HEK293 (cell line): ENCODE data around the gene GALNT10.

Source experiments
- BCL11A ChIP-seq: fragments of 450-650 bp; formaldehyde crosslinking; IDR thresholded peaks from 2 replicates; pipeline ENCODE4 v1.5.1; 2016; ENCODE audit warnings: low read depth, missing biosample characterization, missing genetic modification characterization
- CTCF ChIP-seq: fragments of 450-650 bp; formaldehyde crosslinking; IDR thresholded peaks from 2 replicates; pipeline ENCODE4 v1.5.1; 2016; ENCODE audit warnings: missing biosample characterization, missing genetic modification characterization
- GLIS1 ChIP-seq: fragments of 450-650 bp; formaldehyde crosslinking; IDR thresholded peaks from 2 replicates; pipeline ENCODE4 v1.5.1; 2016; ENCODE audit warnings: missing biosample characterization, missing genetic modification characterization
- KLF16 ChIP-seq: fragments of 450-650 bp; formaldehyde crosslinking; IDR thresholded peaks from 2 replicates; pipeline ENCODE4 v1.5.1; 2017; ENCODE audit warnings: missing biosample characterization, missing genetic modification characterization
- PBX3 ChIP-seq: sonication (generic); formaldehyde crosslinking; IDR thresholded peaks from 2 replicates; pipeline ENCODE4 v1.8.1; 2022; ENCODE audit warnings: mild to moderate bottlenecking, moderate library complexity, missing genetic modification reagents
- PRDM10 ChIP-seq: fragments of 450-650 bp; formaldehyde crosslinking; IDR thresholded peaks from 2 replicates; pipeline ENCODE4 v1.5.1; 2016; ENCODE audit warnings: missing biosample characterization, missing genetic modification characterization
- TCF7L2 ChIP-seq: IDR thresholded peaks from 2 replicates; pipeline ENCODE4 v1.6.1; 2011; ENCODE audit warnings: low read depth, mild to moderate bottlenecking, inconsistent platforms, low read length, moderate library complexity, borderline replicate concordance
- ZNF2 ChIP-seq: fragments of 450-650 bp; formaldehyde crosslinking; IDR thresholded peaks from 2 replicates; pipeline ENCODE4 v1.5.1; 2016; ENCODE audit warnings: missing biosample characterization, missing genetic modification characterization
- ZNF324 ChIP-seq: fragments of 450-650 bp; formaldehyde crosslinking; IDR thresholded peaks from 2 replicates; pipeline ENCODE4 v1.5.1; 2016; ENCODE audit warnings: missing biosample characterization, missing genetic modification characterization
- ZNF362 ChIP-seq: fragments of 450-650 bp; formaldehyde crosslinking; IDR thresholded peaks from 2 replicates; pipeline ENCODE4 v1.5.1; 2016; ENCODE audit warnings: missing biosample characterization, missing genetic modification characterization
- ZNF639 ChIP-seq: fragments of 450-650 bp; formaldehyde crosslinking; IDR thresholded peaks from 2 replicates; pipeline ENCODE4 v1.5.1; 2016; ENCODE audit warnings: missing biosample characterization, missing genetic modification characterization
- ZNF692 ChIP-seq: fragments of 450-650 bp; formaldehyde crosslinking; IDR thresholded peaks from 2 replicates; pipeline ENCODE4 v1.5.1; 2016; ENCODE audit warnings: missing biosample characterization, missing genetic modification characterization
- ZNF830 ChIP-seq: fragments of 450-650 bp; IDR thresholded peaks from 2 replicates; pipeline ENCODE4 v1.5.0; 2018; ENCODE audit warnings: missing biosample characterization, missing genetic modification characterization, low read depth, mild to moderate bottlenecking, moderate library complexity

GRCh38 chr5:154388842-154389241, 198.3 kb downstream of the GALNT10 start:
- TF ChIP-seq ZNF639 (tag by site-specific recombination), result no peak
- no peak for TF ChIP-seq ZNF830 (tag by site-specific recombination)
- TF ChIP-seq ZNF2, result no peak
- TF ChIP-seq KLF16 (tag by site-specific recombination), result no peak
- TF ChIP-seq CTCF, result no peak
- TF ChIP-seq GLIS1 (tag by site-specific recombination), result no peak
- TF ChIP-seq ZNF692 (tag by site-specific recombination), result no peak
- no peak for TF ChIP-seq ZNF324 (tag by site-specific recombination)
- TF ChIP-seq TCF7L2, result no peak
- TF ChIP-seq PRDM10 (tag by site-specific recombination), result no peak
- no peak for TF ChIP-seq PBX3 (CRISPR knock-in tag)
- no peak for TF ChIP-seq ZNF362 (tag by site-specific recombination)
- no peak for TF ChIP-seq BCL11A (tag by site-specific recombination)
